Measurements from ENCODE around the gene EPN1.
"Not testable (repeated sequence)": the region's sequence is repeated elsewhere in the genome, so short reads cannot be mapped to it uniquely, and the experiment has no call there.

The EPN1 gene

GRCh38 chr19:55693336-55693974, 18.4 kb downstream of the EPN1 start:
- no peak for DNase-seq (ENCODE audit: low spot score)

GRCh38 chr19:55694241-55694655, 19.2 kb downstream of the EPN1 start:
- DNase-seq (ENCODE audit: low spot score) = no peak

- DNase-seq (ENCODE audit: low spot score) = no peak
Measured at GRCh38 chr19:55694656-55695491, 19.8 kb downstream of the EPN1 start.

GRCh38 chr19:55695511-55696290, 20.7 kb downstream of the EPN1 start:
- DNase-seq (ENCODE audit: low spot score) = no peak

- DNase-seq (ENCODE audit: low spot score) = no peak
Measured at GRCh38 chr19:55696301-55697068, 21.5 kb downstream of the EPN1 start.

GRCh38 chr19:55697069-55697440, 22.0 kb downstream of the EPN1 start:
- no peak for DNase-seq (ENCODE audit: low spot score)

- DNase-seq (ENCODE audit: low spot score) = no peak
Measured at GRCh38 chr19:55697698-55698097, 22.7 kb downstream of the EPN1 start.

- DNase-seq (ENCODE audit: low spot score) = no peak
Measured at GRCh38 chr19:55698256-55698655, 23.2 kb downstream of the EPN1 start.

GRCh38 chr19:55699221-55699620, 24.2 kb downstream of the EPN1 start:
- DNase-seq (ENCODE audit: low spot score) = no peak

- DNase-seq (ENCODE audit: low spot score) = no peak
Measured at GRCh38 chr19:55700813-55701212, 25.8 kb downstream of the EPN1 start.

GRCh38 chr19:55702131-55702627, 27.2 kb downstream of the EPN1 start:
- DNase-seq (ENCODE audit: low spot score) = no peak

GRCh38 chr19:55703790-55704215, 28.8 kb downstream of the EPN1 start:
- peak; percentile 47 for DNase-seq (ENCODE audit: low spot score)

GRCh38 chr19:55704494-55705245, 29.6 kb downstream of the EPN1 start:
- DNase-seq (ENCODE audit: low spot score) = no peak

GRCh38 chr19:55705972-55706371, 30.9 kb downstream of the EPN1 start:
- no peak for DNase-seq (ENCODE audit: low spot score)

GRCh38 chr19:55711719-55712118, 36.7 kb downstream of the EPN1 start:
- DNase-seq (ENCODE audit: low spot score) = no peak

GRCh38 chr19:55712804-55713631, 38.0 kb downstream of the EPN1 start:
- no peak for DNase-seq (ENCODE audit: low spot score)

- no peak for DNase-seq (ENCODE audit: low spot score)
Measured at GRCh38 chr19:55716531-55716930, 41.5 kb downstream of the EPN1 start.

- DNase-seq (ENCODE audit: low spot score) = no peak
Measured at GRCh38 chr19:55717251-55717650, 42.2 kb downstream of the EPN1 start.

GRCh38 chr19:55717879-55718711, 43.1 kb downstream of the EPN1 start:
- DNase-seq (ENCODE audit: low spot score) = not testable (repeated sequence)
